Measurements from ENCODE around the gene CST9L. TPM values are rescaled to one million over a fixed set of nuclear protein-coding genes. Genes with fewer than 3 reads are reported as not detected.

The CST9L gene
- total RNA-seq, 1 donor from 2014 or later, result not detected

DNA sequence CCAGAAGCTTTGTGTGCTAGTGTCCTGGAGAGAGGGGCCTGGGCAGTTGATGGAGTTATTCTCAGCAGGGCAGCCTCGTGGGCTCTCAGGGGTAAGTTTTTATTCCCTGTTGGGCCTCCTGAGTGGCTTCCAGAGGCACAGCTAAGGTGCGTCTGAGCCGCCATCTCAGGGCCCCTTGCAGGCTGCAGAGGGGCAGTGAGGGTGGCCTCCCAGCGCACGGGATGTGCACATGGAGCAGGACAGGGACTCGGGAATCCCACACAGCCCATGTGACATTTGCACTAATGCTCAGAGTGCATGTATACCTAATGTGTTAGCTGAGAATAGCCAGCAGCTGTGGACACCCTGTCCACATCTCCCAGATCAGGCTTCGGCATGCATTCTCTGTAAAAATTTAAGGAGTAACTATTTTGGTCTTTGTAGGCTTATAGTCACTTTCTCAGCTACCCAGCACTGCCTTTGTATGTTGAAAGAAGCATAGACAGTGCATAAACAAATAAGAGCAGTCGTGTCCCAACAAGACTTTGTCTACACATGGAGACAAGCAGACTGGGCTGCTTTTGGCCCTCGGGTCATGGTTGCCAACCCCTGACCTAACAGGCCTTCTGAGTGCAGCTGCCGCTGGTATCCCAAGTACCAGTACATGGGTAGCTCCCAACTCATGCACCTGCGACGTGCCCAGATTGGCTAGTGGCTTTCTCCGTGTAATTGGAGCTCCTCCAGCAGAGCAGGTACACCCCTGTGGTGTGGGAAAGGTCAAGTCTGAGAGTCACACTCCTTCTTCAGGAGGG is 18.6 kb upstream of the CST9L start:
- H3K4me1 Mint-ChIP-seq (ENCODE audit: low read depth, unreplicated experiment), result no peaks in the 10 kb centered on the region
- peaks cover 6% of the 10 kb centered on the region for H3K27me3 Mint-ChIP-seq (ENCODE audit: unreplicated experiment)
- H3K27ac Mint-ChIP-seq (ENCODE audit: unreplicated experiment), result no peak overlapping the region
- no peak overlapping the region for H3K4me3 Mint-ChIP-seq (ENCODE audit: unreplicated experiment)
- DNase-seq, result no peak
- H3K36me3 Mint-ChIP-seq (ENCODE audit: unreplicated experiment), result no peaks in the 10 kb centered on the region
- peaks cover 6% of the 10 kb centered on the region for H3K9me3 Mint-ChIP-seq (ENCODE audit: unreplicated experiment)
- TF ChIP-seq CTCF (IDR thresholded peaks at IDR 0.05; ENCODE audit: partially characterized antibody, unreplicated experiment), result no peak

DNA sequence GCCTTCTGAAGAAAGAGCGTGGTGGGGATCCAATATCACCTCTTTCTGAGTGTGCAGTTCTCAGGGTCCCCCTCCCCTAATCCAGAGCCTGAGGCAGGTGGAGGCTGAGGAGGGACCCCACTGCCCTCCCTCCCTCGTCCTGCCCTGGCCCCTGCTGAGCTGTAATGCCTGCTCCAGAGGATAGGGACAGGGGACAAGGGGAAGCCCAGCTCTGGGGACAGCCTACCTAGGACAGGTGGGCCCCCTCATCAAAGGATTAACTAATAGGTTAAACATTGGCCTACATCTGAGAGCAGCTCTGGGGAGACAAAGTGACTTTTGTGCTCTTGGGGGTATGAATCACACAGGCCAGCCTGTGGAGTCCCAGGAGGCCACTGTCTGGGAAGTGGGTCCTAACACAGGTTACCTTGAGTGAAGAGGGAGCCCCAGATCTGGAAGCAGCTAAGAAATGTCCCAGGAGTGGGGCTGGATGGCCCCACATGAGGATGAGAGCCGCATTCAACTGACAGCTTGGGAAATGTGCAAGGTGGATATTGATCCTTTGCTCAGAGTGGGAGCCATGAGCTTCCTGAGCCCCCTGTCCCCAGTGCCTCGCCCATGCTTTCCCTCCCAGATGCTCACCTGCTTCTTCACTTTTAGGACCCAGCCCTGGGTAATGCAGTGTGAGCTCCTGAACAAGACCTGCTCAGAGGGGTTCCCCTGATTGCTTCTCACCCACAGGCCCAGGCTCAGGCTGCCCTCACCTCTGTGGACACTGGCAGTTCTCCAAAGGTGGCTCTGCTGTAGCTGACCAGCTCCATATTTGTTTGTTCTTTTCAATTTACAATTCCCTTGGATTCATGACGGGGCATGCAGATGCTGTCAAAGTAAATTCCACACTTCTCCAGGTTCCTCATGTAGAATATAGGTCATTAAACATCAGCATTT is 17.8 kb upstream of the CST9L start:
- Mint-ChIP-seq H3K4me1 (ENCODE audit: low read depth, unreplicated experiment) (no peaks in the 10 kb centered on the region), H3K27ac (ENCODE audit: unreplicated experiment) (no peak overlapping the region), H3K9me3 (ENCODE audit: unreplicated experiment) (peaks cover 6% of the 10 kb centered on the region), H3K36me3 (ENCODE audit: unreplicated experiment) (no peaks in the 10 kb centered on the region), H3K4me3 (ENCODE audit: unreplicated experiment) (no peak overlapping the region), H3K27me3 (ENCODE audit: unreplicated experiment) (peaks cover 6% of the 10 kb centered on the region)
- no peak for TF ChIP-seq CTCF (IDR thresholded peaks at IDR 0.05; ENCODE audit: partially characterized antibody, unreplicated experiment)
- DNase-seq, result no peak

GRCh38 chr20:23585449-23585807 is 17.1 kb upstream of the CST9L start:
- Mint-ChIP-seq H3K27ac (ENCODE audit: unreplicated experiment) (no peak overlapping the region), H3K36me3 (ENCODE audit: unreplicated experiment) (no peaks in the 10 kb centered on the region), H3K27me3 (ENCODE audit: unreplicated experiment) (peaks cover 6% of the 10 kb centered on the region), H3K4me1 (ENCODE audit: low read depth, unreplicated experiment) (no peaks in the 10 kb centered on the region), H3K4me3 (ENCODE audit: unreplicated experiment) (no peak overlapping the region), H3K9me3 (ENCODE audit: unreplicated experiment) (peaks cover 6% of the 10 kb centered on the region)
- TF ChIP-seq CTCF (IDR thresholded peaks at IDR 0.05; ENCODE audit: partially characterized antibody, unreplicated experiment), result no peak
- no peak for DNase-seq

DNA sequence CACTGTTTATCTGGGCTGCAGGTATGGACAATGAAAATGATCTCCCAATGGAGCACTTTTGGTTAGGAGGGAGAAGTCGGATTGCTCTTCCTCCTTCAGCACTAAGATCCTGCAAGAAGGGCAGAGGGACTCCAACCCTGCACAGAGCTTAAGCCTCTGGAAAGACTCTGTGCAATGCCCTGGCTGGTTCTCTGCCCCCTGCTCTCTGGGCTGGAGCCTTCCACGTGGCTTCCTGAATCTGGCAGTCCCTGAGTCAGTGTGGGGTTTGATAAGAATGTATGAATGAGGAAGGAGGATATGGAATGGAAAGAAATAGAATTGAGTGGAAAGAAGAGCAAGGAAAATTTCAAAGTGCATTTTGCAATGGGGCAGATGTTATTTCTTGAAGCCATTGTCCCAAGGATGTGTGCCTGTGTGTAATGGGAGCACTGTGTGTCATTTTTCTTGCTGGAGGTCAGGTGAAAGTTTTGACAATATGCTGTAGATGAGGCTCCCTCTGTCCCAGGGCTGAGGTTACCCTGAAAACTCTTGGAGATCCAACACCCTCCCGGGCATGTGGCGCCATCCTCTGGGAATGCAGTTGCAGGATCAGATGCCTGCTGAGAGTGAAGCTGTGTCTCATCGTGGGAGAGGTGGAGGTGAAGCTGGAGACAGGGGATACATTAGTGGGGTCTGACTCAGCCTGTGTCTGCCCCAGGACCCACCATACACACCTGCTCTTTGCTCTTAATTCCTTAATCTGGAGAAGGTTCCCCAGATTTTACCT is 16.3 kb upstream of the CST9L start:
- no peak for DNase-seq
- peaks cover 6% of the 10 kb centered on the region for H3K9me3 Mint-ChIP-seq (ENCODE audit: unreplicated experiment)
- no peak overlapping the region for H3K4me3 Mint-ChIP-seq (ENCODE audit: unreplicated experiment)

More for the DNA sequence above, 16.3 kb upstream of the CST9L start:
- Mint-ChIP-seq H3K27ac (ENCODE audit: unreplicated experiment) (no peak overlapping the region), H3K27me3 (ENCODE audit: unreplicated experiment) (peaks cover 6% of the 10 kb centered on the region), H3K36me3 (ENCODE audit: unreplicated experiment) (no peaks in the 10 kb centered on the region), H3K4me1 (ENCODE audit: low read depth, unreplicated experiment) (no peaks in the 10 kb centered on the region)
- no peak for TF ChIP-seq CTCF (IDR thresholded peaks at IDR 0.05; ENCODE audit: partially characterized antibody, unreplicated experiment)
